Measurements from ENCODE around the gene NRCAM. TPM values are rescaled to one million over a fixed set of nuclear protein-coding genes. Genes with fewer than 3 reads are reported as not detected.

The NRCAM gene
- total RNA-seq, 4 donors from 2014 or later = 10.1 to 19.5 (median 13.0) TPM

- Histone ChIP-seq H3K27ac (no peak overlapping the region), H3K36me3 (no peaks in the 10 kb centered on the region), H3K27me3 (no peaks in the 10 kb centered on the region), H3K4me3 (replicated peaks in 1 of 3) (no peak overlapping the region), H3K4me1 (no peaks in the 10 kb centered on the region), H3K9me3 (no peaks in the 10 kb centered on the region)
- no peak for DNase-seq
- intact Hi-C loops (cut with DNase I) = no loop called here
- WGBS, 2 donors = 86 to 92% methylated on average over 4 of the region's 4 CpGs
- TF ChIP-seq CTCF (IDR thresholded peaks at IDR 0.05) = no peak
- no peak for TF ChIP-seq POLR2A (IDR thresholded peaks at IDR 0.05)
Measured at GRCh38 chr7:108441392-108441955, 14.8 kb downstream of the NRCAM start.

GRCh38 chr7:108440613-108441012, 15.6 kb downstream of the NRCAM start:
- no peaks in the 10 kb centered on the region for H3K9me3 ChIP-seq
- intact Hi-C loops (cut with DNase I) = no loop called here
- whole genome bisulfite sequencing, 2 donors = 53% methylated on average over 3 of the region's 3 CpGs
- H3K4me3 ChIP-seq (replicated peaks in 1 of 3) = no peak overlapping the region
- TF ChIP-seq CTCF (IDR thresholded peaks at IDR 0.05) (no peak), POLR2A (IDR thresholded peaks at IDR 0.05) (no peak)
- no peak overlapping the region for H3K27ac ChIP-seq
- no peaks in the 10 kb centered on the region for H3K4me1 ChIP-seq
- H3K27me3 ChIP-seq = no peaks in the 10 kb centered on the region
- no peaks in the 10 kb centered on the region for H3K36me3 ChIP-seq
- no peak for DNase-seq

GRCh38 chr7:108436906-108437305, 19.3 kb downstream of the NRCAM start:
- DNase-seq = no peak
- no peaks in the 10 kb centered on the region for H3K4me1 ChIP-seq
- WGBS, 2 donors = 93 to 96% methylated on average over 3 of the region's 3 CpGs
- H3K36me3 ChIP-seq = no peaks in the 10 kb centered on the region
- intact Hi-C loops (cut with DNase I) = no loop called here
- no peak overlapping the region for H3K4me3 ChIP-seq (replicated peaks in 1 of 3)
- TF ChIP-seq CTCF (IDR thresholded peaks at IDR 0.05) = no peak
- TF ChIP-seq POLR2A (IDR thresholded peaks at IDR 0.05) = no peak
- H3K27me3 ChIP-seq = no peaks in the 10 kb centered on the region
- no peaks in the 10 kb centered on the region for H3K9me3 ChIP-seq
- no peak overlapping the region for H3K27ac ChIP-seq

GRCh38 chr7:108434010-108434409, 22.2 kb downstream of the NRCAM start:
- 76 to 94% methylated on average over 2 of the region's 2 CpGs for WGBS, 2 donors
- DNase-seq = no peak
- no peaks in the 10 kb centered on the region for H3K36me3 ChIP-seq
- H3K27ac ChIP-seq = no peak overlapping the region
- no peaks in the 10 kb centered on the region for H3K4me1 ChIP-seq
- intact Hi-C loops (cut with DNase I) = no loop called here
- TF ChIP-seq POLR2A (IDR thresholded peaks at IDR 0.05) = no peak
- no peak for TF ChIP-seq CTCF (IDR thresholded peaks at IDR 0.05)
- H3K4me3 ChIP-seq (replicated peaks in 1 of 3) = no peak overlapping the region
- H3K9me3 ChIP-seq = no peaks in the 10 kb centered on the region
- H3K27me3 ChIP-seq = no peaks in the 10 kb centered on the region

- no peak for DNase-seq
- Histone ChIP-seq H3K4me1 (no peaks in the 10 kb centered on the region), H3K36me3 (no peaks in the 10 kb centered on the region), H3K4me3 (replicated peaks in 1 of 3) (no peak overlapping the region), H3K27me3 (no peaks in the 10 kb centered on the region), H3K9me3 (no peaks in the 10 kb centered on the region), H3K27ac (no peak overlapping the region)
- intact Hi-C loops (cut with DNase I) = no loop called here
- no peak for TF ChIP-seq POLR2A (IDR thresholded peaks at IDR 0.05)
- no peak for TF ChIP-seq CTCF (IDR thresholded peaks at IDR 0.05)
- WGBS, 2 donors = 81 to 94% methylated on average over 1 of the region's 1 CpG
Measured at GRCh38 chr7:108431099-108431498, 25.1 kb downstream of the NRCAM start.
